ENCODE results near the gene CORO1C. TPM values are rescaled to one million over a fixed set of nuclear protein-coding genes. Genes with fewer than 3 reads are reported as not detected.
A peak's percentile ranks its signal among the peaks of the same experiment; 100 is the strongest.

CORO1C gene
- polyA plus RNA-seq, 1 donor = 72.3 TPM

- no peak for DNase-seq
Observed at GRCh38 chr12:108616941-108617858, 114.1 kb downstream of the CORO1C start.

DNA sequence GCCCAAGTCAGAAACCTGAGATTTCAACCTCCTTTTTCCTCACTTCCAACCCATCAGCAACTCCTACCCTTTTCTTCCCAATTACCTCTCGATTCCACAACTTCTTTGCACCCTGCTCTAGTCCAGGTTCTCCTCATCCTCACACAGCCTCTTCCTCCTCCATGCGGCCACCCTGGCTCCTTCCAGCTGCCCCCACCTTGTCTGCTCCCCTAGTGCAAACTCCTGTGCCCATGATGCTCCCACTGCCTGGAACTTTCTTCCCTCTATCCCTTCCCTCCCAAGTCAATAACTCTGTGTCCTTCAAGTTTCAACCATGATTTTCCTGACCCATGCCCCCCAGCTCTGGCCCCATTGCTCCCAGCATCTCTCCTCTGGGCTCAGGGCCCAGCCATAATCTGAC, 115.0 kb downstream of the CORO1C start:
- no peak for DNase-seq

- no peak for DNase-seq
Observed at GRCh38 chr12:108615918-108616317, 115.4 kb downstream of the CORO1C start.

- DNase-seq = no peak
Observed at GRCh38 chr12:108614639-108615038, 116.7 kb downstream of the CORO1C start.

GRCh38 chr12:108614041-108614440, 117.3 kb downstream of the CORO1C start:
- DNase-seq = no peak

DNA sequence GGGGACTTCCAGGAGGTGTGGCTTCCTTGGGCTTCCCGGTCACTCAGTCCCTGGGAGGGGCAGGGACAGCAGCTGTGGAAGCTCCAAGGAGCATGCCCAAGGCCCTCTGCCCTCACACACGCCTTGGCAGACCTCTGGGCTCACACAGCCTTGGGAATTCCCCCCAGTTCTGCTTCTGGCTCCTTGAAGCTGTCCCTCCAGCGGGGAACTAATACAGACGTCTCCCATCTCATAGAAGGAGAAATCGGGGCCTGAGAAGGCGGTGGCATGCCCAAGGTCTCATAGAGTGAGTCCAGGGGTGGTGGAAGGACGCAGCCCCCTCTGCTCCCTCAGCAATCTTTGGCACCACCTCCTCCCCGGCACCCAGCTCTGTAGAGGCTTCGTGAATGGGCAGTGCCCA, 117.8 kb downstream of the CORO1C start:
- no peak for DNase-seq

DNA sequence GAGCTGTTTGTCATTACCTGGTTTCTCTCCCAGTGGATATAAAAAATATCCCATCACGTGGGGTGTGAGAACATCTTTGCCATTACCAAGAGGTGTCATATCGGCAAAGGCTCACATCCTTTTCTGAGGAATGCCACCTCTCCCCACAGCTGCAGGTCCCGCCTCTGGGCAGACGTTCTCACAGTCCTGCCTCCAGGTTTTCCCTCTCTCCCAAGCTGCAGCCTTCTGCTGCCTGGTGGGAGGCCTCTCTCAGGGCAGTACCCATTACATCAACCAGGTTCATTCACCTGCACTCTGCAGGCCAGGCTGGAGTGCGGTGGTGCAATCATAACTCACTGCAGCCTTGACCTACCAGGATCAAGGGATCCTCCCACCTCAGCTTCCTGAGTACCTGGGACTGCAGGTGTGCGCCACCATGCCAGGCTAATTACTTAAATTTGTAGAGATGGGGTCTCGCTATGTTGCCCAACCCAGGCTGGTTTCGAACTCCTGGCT, 118.5 kb downstream of the CORO1C start:
- no peak for DNase-seq

DNA sequence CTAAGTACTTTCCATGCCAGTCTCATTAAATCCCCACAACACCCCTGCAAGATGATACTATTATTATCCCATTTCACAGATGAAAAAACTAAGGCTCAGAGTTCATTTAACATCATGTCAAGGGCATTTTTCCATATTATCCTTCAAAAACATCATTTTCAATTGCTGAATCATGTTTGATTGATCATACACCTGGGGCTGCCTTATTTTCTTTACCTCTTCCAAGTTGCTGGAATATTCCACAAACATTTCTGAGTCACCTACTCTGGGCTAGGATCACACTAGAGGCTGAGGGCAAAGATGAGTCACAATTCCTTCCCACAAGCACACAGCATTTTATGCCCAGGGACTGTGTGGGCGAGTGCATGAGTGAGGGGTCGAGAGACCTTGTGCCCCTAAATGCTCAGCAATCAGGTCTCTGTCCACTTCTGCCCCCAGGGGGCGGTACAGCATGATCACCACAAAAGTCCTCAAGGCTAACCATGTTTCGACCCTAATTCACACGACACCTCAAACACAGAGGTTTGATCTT, 119.4 kb downstream of the CORO1C start:
- no peak for DNase-seq

DNA sequence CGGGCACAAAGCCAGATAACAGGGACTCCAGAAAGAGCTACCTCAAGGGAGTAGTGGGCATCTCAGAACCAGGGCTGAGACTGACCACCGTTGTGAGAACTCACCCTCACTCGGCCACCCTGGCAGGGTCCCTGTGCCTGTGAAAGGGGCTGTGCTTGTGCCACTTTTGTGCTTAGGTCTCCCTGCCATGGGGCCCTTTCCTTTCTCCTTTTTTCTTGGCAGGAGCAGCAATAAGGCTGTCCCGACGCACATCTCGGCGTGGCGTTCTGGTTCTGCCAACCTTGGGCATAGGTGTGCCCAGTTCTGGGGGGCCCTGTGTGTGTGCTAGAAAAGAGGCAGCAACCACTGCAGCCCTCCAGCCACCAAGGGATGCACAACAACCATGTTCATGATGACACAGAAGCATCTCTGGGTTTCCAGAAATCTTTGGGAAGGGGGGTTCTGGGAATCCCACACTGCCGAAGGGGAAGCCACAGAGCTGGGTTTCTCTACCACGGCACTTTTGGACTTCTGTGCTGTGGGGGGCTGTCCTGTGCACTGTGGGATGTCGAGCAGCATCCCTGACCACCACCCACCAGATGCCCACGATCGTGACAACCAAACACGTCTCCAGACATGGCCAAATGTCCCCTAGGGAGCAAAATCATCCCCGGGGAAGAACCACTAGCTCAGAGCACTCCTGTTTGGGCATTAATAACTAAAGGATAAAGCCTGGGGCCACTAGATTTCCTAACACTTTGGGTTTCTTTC, 120.3 kb downstream of the CORO1C start:
- DNase-seq = no peak

DNA sequence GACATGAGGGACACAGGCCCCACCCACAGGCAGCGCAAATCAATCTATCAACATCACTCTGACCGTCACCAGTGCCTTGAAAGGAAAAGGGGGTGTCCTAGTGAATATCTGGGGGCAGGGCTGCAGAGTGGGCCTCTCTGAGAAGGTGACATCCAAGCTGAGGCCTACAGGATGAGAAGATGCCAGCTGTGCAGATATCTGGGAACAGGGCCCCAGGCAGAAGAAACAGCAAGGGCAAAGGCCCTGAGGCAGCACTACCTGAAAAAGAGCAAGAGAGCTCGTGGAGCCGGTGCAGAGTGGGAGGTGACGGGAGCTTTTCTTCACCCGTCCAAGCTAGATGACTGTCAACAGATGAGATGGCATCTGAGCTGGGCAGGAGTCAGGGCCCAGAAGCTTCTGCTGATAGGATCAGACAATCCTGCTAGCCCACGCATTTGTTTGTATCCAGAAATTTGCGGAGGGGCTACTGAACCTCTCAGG, 120.9 kb downstream of the CORO1C start:
- DNase-seq = no peak

GRCh38 chr12:108609537-108610335, 121.6 kb downstream of the CORO1C start:
- DNase-seq = peak; percentile 79

GRCh38 chr12:108608616-108609015, 122.7 kb downstream of the CORO1C start:
- no peak for DNase-seq

- no peak for DNase-seq
Observed at GRCh38 chr12:108607981-108608600, 123.2 kb downstream of the CORO1C start.

- no peak for DNase-seq
Observed at GRCh38 chr12:108606492-108606891, 124.8 kb downstream of the CORO1C start.

- DNase-seq = no peak
Observed at GRCh38 chr12:108605690-108606406, 125.5 kb downstream of the CORO1C start.

GRCh38 chr12:108605000-108605689, 126.2 kb downstream of the CORO1C start:
- no peak for DNase-seq

- DNase-seq = peak; percentile 31
Observed at GRCh38 chr12:108604208-108604941, 126.9 kb downstream of the CORO1C start.

GRCh38 chr12:108603743-108604142, 127.6 kb downstream of the CORO1C start:
- DNase-seq = no peak

Measured in left kidney (tissue), 2 donors.